CD14-positive monocyte (primary cell): ENCODE measurements around the gene SLC17A4. TPM values are rescaled to one million over a fixed set of nuclear protein-coding genes. Genes with fewer than 3 reads are reported as not detected.
"Not testable (repeated sequence)": the region's sequence is repeated elsewhere in the genome, so short reads cannot be mapped to it uniquely, and the experiment has no call there.

Experiments used
- DNase-seq, 3 donors: peaks; one replicate each; pipeline ENCODE4 v3.0.0-alpha.2; 2011 to 2022
- H2AFZ ChIP-seq: 2 replicates; pipeline ENCODE4 v1.6.0; 2012; ENCODE audit warnings: mild to moderate bottlenecking, low read depth, low read length, inconsistent platforms; ENCODE audit not compliant: insufficient read depth, poor library complexity, severe bottlenecking
- H3K27ac ChIP-seq, 2 donors: 1 replicate in 1 of 2; 2 replicates in 1 of 2; pipeline ENCODE4 v1.5.1; 2012 to 2013; ENCODE audit warnings: low read length in 2 of 2, control low read depth in 1 of 2, inconsistent platforms in 1 of 2, low read depth in 1 of 2, mild to moderate bottlenecking in 1 of 2
- H3K27me3 ChIP-seq, 2 donors: one replicate each; pipeline versions ENCODE4 v1.6.0 to v1.6.1; 2011 to 2013; ENCODE audit warnings: low read length in 2 of 2; ENCODE audit not compliant: control insufficient read depth in 2 of 2, insufficient read depth in 2 of 2
- H3K36me3 ChIP-seq, 2 donors: replicated peaks in 1 of 2; 1 replicate in 1 of 2; 2 replicates in 1 of 2; pipeline versions ENCODE4 v1.5.1 to v1.6.1; 2012 to 2013; ENCODE audit warnings: low read length in 2 of 2, control low read depth in 1 of 2, inconsistent platforms in 1 of 2, mild to moderate bottlenecking in 1 of 2; ENCODE audit not compliant: insufficient read depth in 2 of 2, control insufficient read depth in 1 of 2
- H3K4me1 ChIP-seq, 2 donors: 1 replicate in 1 of 2; 2 replicates in 1 of 2; pipeline versions ENCODE4 v1.5.1 to v1.6.1; 2012 to 2013; ENCODE audit warnings: low read length in 2 of 2, control low read depth in 1 of 2, inconsistent platforms in 1 of 2, mild to moderate bottlenecking in 1 of 2, moderate library complexity in 1 of 2; ENCODE audit not compliant: insufficient read depth in 2 of 2, control insufficient read depth in 1 of 2
- H3K4me2 ChIP-seq: replicated peaks from 2 replicates; pipeline ENCODE3; 2012; ENCODE audit warnings: low read length, moderate library complexity, mild to moderate bottlenecking; ENCODE audit not compliant: poor library complexity, severe bottlenecking; ENCODE audit errors: extremely low read depth
- H3K4me3 ChIP-seq, 3 experiments: fragments of 200-600 bp in 1 of 3; sonication (generic) in 1 of 3; replicated peaks in 1 of 3; 1 replicate in 2 of 3; 2 replicates in 1 of 3; pipeline ENCODE4 v1.5.1; 2011 to 2013; ENCODE audit warnings: low read length in 3 of 3, mild to moderate bottlenecking in 3 of 3, control low read depth in 2 of 3, low read depth in 2 of 3, inconsistent platforms in 1 of 3, moderate library complexity in 1 of 3
- H3K79me2 ChIP-seq: 2 replicates; pipeline ENCODE4 v1.6.0; 2012; ENCODE audit warnings: mild to moderate bottlenecking, control low read depth, inconsistent platforms, low read length, moderate library complexity; ENCODE audit not compliant: insufficient read depth
- H3K9ac ChIP-seq: 2 replicates; pipeline ENCODE4 v1.6.0; 2017; ENCODE audit warnings: low read length, mild to moderate bottlenecking; ENCODE audit not compliant: insufficient read depth, poor library complexity, severe bottlenecking
- H3K9me3 ChIP-seq, 2 donors: replicated peaks in 1 of 2; 1 replicate in 1 of 2; 2 replicates in 1 of 2; pipeline versions ENCODE4 v1.5.1 to v1.6.1; 2012 to 2013; ENCODE audit warnings: low read length in 2 of 2, control low read depth in 1 of 2; ENCODE audit not compliant: control insufficient read depth in 1 of 2, insufficient read depth in 1 of 2
- H4K20me1 ChIP-seq: 2 replicates; pipeline ENCODE4 v1.6.0; 2012; ENCODE audit warnings: mild to moderate bottlenecking, low read length, control low read depth, moderate library complexity; ENCODE audit not compliant: insufficient read depth
- H3K27ac Mint-ChIP-seq, 7 donors: one replicate each; pipeline ENCODE4 v1.8.0; 2020; ENCODE audit warnings: mild to moderate bottlenecking in 7 of 7, mixed read lengths in 7 of 7, moderate library complexity in 6 of 7, inconsistent platforms in 2 of 7
- H3K27me3 Mint-ChIP-seq, 3 donors: one replicate each; pipeline ENCODE4 v1.8.0; 2021 to 2022; ENCODE audit warnings: low read depth in 3 of 3, mild to moderate bottlenecking in 3 of 3, mixed read lengths in 3 of 3, moderate library complexity in 3 of 3, inconsistent platforms in 1 of 3
- H3K36me3 Mint-ChIP-seq, 2 donors: one replicate each; pipeline ENCODE4 v1.8.0; 2020; ENCODE audit warnings: mixed read lengths in 2 of 2, inconsistent platforms in 1 of 2, mild to moderate bottlenecking in 1 of 2
- H3K4me1 Mint-ChIP-seq: one replicate; pipeline ENCODE4 v1.8.0; 2020; ENCODE audit warnings: mild to moderate bottlenecking, mixed read lengths
- H3K4me3 Mint-ChIP-seq, 2 donors: one replicate each; pipeline ENCODE4 v1.8.0; 2020; ENCODE audit warnings: mild to moderate bottlenecking in 2 of 2, mixed read lengths in 2 of 2, moderate library complexity in 1 of 2
- H3K9me3 Mint-ChIP-seq, 7 donors: one replicate each; pipeline ENCODE4 v1.8.0; 2020 to 2022; ENCODE audit warnings: mixed read lengths in 7 of 7, mild to moderate bottlenecking in 6 of 7, moderate library complexity in 6 of 7, inconsistent platforms in 2 of 7
- WGBS: methylation state at CpG from one replicate; pipeline ENCODE4 v1.1.5; 2013; ENCODE audit warnings: missing lambda C conversion rate; ENCODE audit not compliant: insufficient coverage; 5-methylcytosine and 5-hydroxymethylcytosine counted together
- intact Hi-C, 2 donors: fragments of 100-400 bp; cut with micrococcal nuclease; formaldehyde crosslinking; loops; one replicate each; pipeline versions ENCODE4 v1.15.0 to v1.15.1; 2023
- polyA plus RNA-seq, 3 donors: library from polyadenylated mRNA; depleted of rRNA in 1 of 3; unstranded in 2 of 3; stranded (reverse) in 1 of 3; fragments of 300-500 nt in 2 of 3; fragments of >200 nt in 1 of 3; fragmentation: Illumina TruSeq in 2 of 3; gene quantifications; 1 replicate in 2 of 3; 2 replicates in 1 of 3; pipeline ENCODE4 v1.2.3, GENCODE V29; 2012 to 2021
- TF ChIP-seq, protein P1 (sequence below): fragments of 200-600 bp; IDR thresholded peaks from one replicate; pipeline ENCODE4 v1.8.0; 2022; ENCODE audit warnings: antibody characterized with exemption, mild to moderate bottlenecking

The SLC17A4 gene
- polyA plus RNA-seq, 3 donors = not detected

DNA sequence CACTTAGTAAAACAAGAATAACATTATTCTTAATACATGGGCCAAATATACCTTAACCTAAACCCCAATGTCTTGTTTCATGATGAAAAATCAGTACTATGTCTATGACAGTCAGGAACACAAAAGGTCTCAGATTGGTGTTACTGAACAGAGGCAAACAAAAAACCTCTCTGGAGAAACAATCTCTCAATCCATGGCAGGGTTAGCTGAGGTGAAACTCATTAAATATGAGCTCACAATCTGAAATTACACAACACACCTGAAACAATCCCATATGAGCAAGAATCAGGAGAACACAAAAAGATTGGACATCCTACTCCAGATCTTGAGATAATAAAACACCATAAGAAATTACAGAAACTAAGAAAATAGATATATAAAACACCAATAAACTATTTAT is 6.5 kb upstream of the SLC17A4 start:
- TF ChIP-seq, protein P1, sequence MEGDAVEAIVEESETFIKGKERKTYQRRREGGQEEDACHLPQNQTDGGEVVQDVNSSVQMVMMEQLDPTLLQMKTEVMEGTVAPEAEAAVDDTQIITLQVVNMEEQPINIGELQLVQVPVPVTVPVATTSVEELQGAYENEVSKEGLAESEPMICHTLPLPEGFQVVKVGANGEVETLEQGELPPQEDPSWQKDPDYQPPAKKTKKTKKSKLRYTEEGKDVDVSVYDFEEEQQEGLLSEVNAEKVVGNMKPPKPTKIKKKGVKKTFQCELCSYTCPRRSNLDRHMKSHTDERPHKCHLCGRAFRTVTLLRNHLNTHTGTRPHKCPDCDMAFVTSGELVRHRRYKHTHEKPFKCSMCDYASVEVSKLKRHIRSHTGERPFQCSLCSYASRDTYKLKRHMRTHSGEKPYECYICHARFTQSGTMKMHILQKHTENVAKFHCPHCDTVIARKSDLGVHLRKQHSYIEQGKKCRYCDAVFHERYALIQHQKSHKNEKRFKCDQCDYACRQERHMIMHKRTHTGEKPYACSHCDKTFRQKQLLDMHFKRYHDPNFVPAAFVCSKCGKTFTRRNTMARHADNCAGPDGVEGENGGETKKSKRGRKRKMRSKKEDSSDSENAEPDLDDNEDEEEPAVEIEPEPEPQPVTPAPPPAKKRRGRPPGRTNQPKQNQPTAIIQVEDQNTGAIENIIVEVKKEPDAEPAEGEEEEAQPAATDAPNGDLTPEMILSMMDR = no peak
- H3K4me3 Mint-ChIP-seq = no peak overlapping the region
- peaks cover 0 to 1% (median 0%) of the 10 kb centered on the region in 3 donors for H3K27me3 Mint-ChIP-seq
- H3K27ac Mint-ChIP-seq = no peak overlapping the region
- H3K9me3 ChIP-seq = no peaks in the 10 kb centered on the region
- H3K4me1 ChIP-seq = peaks cover 0 to 5% of the 10 kb centered on the region in 2 donors
- DNase-seq = no peak
- H3K4me3 ChIP-seq = no peak overlapping the region
- no peak overlapping the region for H3K27ac ChIP-seq
- intact Hi-C loops = no loop called here
- H2AFZ ChIP-seq = no peak overlapping the region
- no peaks in the 10 kb centered on the region for H3K36me3 Mint-ChIP-seq
- H4K20me1 ChIP-seq = no peaks in the 10 kb centered on the region
- no peak overlapping the region for H3K4me2 ChIP-seq
- peaks cover 4% of the 10 kb centered on the region for H3K4me1 Mint-ChIP-seq
- no peaks in the 10 kb centered on the region for H3K27me3 ChIP-seq
- H3K9ac ChIP-seq = no peak overlapping the region
- no peaks in the 10 kb centered on the region for H3K36me3 ChIP-seq
- no peaks in the 10 kb centered on the region for H3K9me3 Mint-ChIP-seq
- H3K79me2 ChIP-seq = no peaks in the 10 kb centered on the region

DNA sequence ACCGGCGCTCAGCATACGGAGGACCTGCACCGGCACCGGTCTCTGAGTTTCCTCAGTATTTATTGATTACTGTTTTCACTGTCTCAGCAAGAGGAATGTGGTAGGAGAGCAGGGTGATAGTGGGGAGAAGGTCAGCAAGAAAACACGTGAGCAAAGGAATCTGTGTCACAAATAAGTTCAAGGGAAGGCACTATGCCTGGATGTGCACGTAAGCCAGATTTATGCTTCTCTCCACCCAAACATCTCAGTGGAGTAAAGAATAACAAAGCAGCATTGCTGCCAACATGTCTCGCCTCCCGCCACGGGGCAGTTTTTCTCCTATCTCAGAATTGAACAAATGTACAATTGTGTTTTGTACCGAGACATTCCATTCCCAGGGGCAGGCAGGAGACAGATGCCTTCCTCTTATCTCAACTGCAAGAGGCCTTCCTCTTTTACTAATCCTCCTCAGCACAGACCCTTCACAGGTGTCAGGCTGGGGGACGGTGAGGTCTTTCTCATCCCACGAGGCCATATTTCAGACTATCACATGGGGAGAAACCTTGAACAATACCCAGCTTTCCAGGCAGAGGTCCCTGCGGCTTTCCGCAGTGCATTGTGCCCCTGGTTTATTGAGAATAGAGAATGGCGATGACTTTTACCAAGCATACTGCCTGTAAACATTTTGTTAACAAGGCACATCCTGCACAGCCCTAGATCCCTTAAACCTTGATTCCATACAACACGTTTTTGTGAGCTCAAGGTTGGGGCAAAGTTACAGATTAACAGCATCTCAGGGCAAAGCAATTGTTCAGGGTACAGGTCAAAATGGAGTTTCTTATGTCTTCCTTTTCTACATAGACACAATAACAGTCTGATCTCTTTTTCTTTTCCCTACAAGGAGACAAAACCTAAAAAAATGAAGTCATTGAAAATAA is 5.7 kb upstream of the SLC17A4 start:
- 91% methylated on average over 4 of the region's 17 CpGs for WGBS
- H3K27ac ChIP-seq, H2AFZ ChIP-seq, H3K4me1 Mint-ChIP-seq, H3K4me3 ChIP-seq, H3K4me2 ChIP-seq, H3K9me3 ChIP-seq, H3K79me2 ChIP-seq, H3K27ac Mint-ChIP-seq, intact Hi-C loops, H3K9ac ChIP-seq, H3K36me3 Mint-ChIP-seq, H3K27me3 ChIP-seq, H3K36me3 ChIP-seq, H3K27me3 Mint-ChIP-seq, H4K20me1 ChIP-seq, DNase-seq, H3K4me3 Mint-ChIP-seq, H3K9me3 Mint-ChIP-seq, H3K4me1 ChIP-seq: not testable (repeated sequence)
